GM18519 (cell line): ENCODE data around the gene LUZP4.
"Not testable (repeated sequence)": the region's sequence is repeated elsewhere in the genome, so short reads cannot be mapped to it uniquely, and the experiment has no call there.

Source experiments
- ATAC-seq: cut with Tn5 transposase; IDR thresholded peaks from one replicate; pipeline ENCODE4 v1.9.1; 2021; ENCODE audit warnings: mild to moderate bottlenecking, moderate library complexity; ENCODE audit not compliant: unreplicated experiment, low FRiP score

The LUZP4 gene

DNA sequence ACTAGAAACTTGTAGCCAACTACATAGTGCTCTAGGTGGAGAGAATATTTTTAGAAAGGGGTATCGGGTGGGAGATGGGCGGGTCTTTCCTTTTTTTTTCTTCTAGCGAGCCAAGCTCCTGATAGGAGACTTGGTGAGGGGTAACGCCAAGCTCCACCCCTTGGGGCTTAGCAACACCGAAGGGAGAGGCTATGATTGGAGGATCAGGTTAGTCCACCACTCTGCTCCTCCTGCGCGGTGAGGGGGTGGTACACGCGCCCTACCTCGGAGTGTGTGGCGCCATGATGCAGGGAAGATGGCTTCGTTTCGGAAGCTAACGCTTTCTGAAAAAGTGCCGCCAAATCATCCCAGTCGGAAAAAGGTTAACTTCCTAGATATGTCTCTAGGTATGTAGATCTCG, at the start of gene LUZP4:
TSS of gene LUZP4 (plus strand) at position 251 of the 400 bp plus-strand sequence. CDS start at position 296, 45 bp downstream.
- ATAC-seq = no peak

- ATAC-seq = peak; percentile 74
Observed at GRCh38 chrX:115251458-115252233, 37.9 kb upstream of the LUZP4 start.

GRCh38 chrX:115255003-115255402, 34.5 kb upstream of the LUZP4 start:
- no peak for ATAC-seq

GRCh38 chrX:115257711-115258110, 31.8 kb upstream of the LUZP4 start:
- ATAC-seq = no peak

DNA sequence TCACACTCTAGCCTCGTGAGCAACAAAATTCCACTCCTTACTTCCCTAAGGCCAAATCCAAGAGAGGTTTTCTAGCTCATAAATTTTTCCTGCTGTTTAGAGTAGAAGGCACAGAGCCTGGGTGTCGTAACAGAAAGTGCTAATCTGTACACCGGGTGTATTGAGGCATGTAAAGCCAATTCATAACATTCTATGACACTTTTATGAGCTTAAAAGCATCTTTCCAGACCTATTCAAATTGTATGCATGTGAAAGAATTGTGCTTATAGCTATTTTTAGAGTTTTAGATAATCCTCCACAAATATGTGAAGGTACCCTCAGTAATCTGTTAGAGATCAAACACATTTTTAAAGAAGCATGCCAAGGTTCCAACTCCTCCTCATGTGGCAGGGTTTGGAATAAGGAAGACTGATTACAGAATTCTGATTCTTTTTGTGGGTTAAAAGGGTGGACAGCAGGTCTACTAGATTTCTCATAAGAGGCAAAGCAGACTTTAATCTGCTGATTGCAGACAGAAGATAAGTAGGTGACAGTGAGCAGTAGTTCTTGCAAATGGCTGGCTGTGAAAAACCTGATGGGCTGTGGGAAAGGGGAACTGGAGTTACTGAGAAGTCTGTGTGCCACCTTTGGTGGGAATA, 30.2 kb upstream of the LUZP4 start:
- no peak for ATAC-seq

DNA sequence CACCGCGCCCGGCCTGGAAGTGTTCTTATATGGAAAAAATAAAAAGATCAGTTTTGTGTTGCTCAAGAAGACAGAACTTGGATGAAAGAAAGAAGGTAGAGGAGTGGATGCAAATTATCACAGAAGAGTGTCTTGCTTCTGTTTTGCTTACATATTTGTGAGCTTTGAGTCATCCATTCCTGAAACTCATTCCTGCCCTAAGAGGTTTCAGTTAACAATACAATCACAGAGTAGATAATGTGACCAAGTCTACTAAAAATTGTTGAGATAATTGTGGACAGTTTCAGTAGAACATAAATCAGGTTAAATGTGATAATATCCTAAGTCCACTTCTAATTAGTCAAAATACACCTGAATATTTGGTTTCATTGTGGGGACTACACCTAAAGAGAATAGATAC, 29.2 kb upstream of the LUZP4 start:
- no peak for ATAC-seq

- no peak for ATAC-seq
Observed at GRCh38 chrX:115261148-115261547, 28.4 kb upstream of the LUZP4 start.

- ATAC-seq = no peak
Observed at GRCh38 chrX:115264009-115264408, 25.5 kb upstream of the LUZP4 start.

- no peak for ATAC-seq
Observed at GRCh38 chrX:115266300-115266699, 23.2 kb upstream of the LUZP4 start.

GRCh38 chrX:115268421-115268820, 21.1 kb upstream of the LUZP4 start:
- ATAC-seq = peak; percentile 72

GRCh38 chrX:115269051-115269683, 20.3 kb upstream of the LUZP4 start:
- no peak for ATAC-seq

DNA sequence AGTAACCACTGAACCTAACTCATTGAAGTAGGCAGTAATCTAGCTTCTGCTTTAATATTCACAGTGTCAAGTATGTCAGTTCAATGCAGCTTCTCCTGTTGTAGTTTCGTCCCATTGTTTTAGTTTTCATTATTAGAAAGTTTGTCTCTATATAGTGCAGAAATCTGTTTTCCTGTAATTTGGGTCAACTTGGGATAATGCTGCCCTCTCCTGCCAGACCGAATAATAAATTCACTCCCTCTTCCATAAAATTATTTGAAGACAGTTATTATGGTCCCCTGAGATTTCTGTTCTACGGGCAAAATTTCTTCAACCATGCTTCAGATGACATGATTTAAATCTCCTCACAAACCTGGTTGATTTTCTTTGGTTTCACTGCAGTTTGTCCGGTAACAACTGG, 4.6 kb upstream of the LUZP4 start:
- no peak for ATAC-seq

- ATAC-seq = no peak
Observed at GRCh38 chrX:115297189-115297588, 7.7 kb downstream of the LUZP4 start.

- ATAC-seq = no peak
Observed at GRCh38 chrX:115311139-115311538, 21.6 kb downstream of the LUZP4 start.

- no peak for ATAC-seq
Observed at GRCh38 chrX:115311601-115312001, 22.1 kb downstream of the LUZP4 start.

- ATAC-seq = no peak
Observed at GRCh38 chrX:115318139-115318538, 28.6 kb downstream of the LUZP4 start.

DNA sequence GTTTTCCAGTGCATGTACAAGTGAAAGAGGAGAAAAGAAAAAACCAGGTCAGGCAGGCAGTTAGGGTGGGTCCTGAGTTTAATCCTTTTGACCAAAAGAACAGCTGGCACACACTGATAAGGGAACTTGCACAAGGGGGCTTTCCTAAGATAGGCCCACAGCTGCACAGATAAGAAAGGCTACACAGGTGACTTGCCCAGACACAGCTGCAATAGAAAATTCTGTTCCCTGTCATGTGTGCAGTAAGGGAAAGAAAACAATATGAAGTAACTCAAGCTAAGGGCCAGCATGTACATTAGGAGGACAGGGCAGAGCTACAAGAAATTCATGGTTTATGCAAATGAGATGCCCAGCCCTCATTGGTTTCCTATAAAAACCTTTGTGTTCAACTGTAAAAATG, 32.9 kb downstream of the LUZP4 start:
- ATAC-seq = no peak

GRCh38 chrX:115324194-115324593, 34.7 kb downstream of the LUZP4 start:
- ATAC-seq = no peak

GRCh38 chrX:115329282-115329681, 39.8 kb downstream of the LUZP4 start:
- ATAC-seq = not testable (repeated sequence)

DNA sequence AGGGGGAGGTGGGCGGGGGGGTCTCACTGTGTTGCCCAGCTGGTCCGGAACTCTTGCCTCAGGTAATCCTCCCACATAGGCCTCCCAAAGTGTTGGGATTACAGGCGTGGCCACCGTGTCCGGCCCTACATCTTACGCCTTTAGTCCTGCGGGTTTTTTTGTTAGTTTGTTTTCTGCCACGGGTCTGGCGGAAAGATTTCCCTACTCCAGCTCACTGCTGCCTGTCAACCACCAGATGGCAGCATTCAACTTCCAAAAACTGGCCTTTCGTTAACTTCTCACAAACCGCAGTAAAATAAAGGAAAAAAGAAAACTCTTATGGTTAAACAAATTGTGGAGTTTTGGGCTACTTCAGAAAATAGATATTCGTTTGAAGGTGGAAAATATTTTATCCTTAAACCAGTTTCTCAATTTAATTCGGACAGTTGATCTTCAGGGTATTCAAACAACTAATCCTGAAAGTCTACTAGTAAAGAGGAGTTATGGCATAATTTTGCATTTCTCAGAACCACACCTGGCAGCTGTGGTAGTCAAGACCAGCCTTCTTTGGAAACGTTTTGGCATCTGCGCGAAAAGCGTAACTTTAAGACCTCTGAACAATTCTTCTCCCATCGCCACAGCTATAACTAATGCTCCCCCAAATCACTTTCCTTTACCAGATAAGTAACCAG, 41.1 kb downstream of the LUZP4 start:
- ATAC-seq = no peak

- no peak for ATAC-seq
Observed at GRCh38 chrX:115332832-115333231, 43.3 kb downstream of the LUZP4 start.
